OCI-LY7 (cell line): ENCODE measurements around the gene GNAO1.

ENCODE experiments used
- CTCF ChIP-seq: fragments of 200-600 bp; sonication (generic); conservative IDR thresholded peaks from 2 replicates; pipeline ENCODE4 v1.5.1; 2014; ENCODE audit warnings: mild to moderate bottlenecking, antibody characterized with exemption, low read length, moderate library complexity, mixed read lengths
- EZH2phosphoT487 ChIP-seq: fragments of 200-600 bp; sonication (generic); IDR thresholded peaks from 2 replicates; pipeline ENCODE4 v1.6.1; 2018; ENCODE audit warnings: low read depth, borderline replicate concordance, mild to moderate bottlenecking, mixed run types, antibody characterized with exemption, low read length, moderate library complexity, mixed read lengths

GRCh38 chr16:56298948-56299596, 107.8 kb downstream of the GNAO1 start:
- TF ChIP-seq CTCF = no peak
- TF ChIP-seq EZH2phosphoT487 = no peak
